NCI-H146 treated with DMSO at 0.1 percent for 48 hours (cell line): Measurements from ENCODE around the gene PPDPF.
A peak's percentile ranks its signal among the peaks of the same experiment; 100 is the strongest.

Experiments used
- DNase-seq: peaks from one replicate; lab custom pipeline; 2025; ENCODE audit not compliant: unreplicated experiment; lab: John Stamatoyannopoulos, UW

Gene PPDPF

GRCh38 chr20:63487116-63487764, 33.3 kb upstream of the PPDPF start:
- DNase-seq, result no peak

- DNase-seq, result no peak
These were observed 32.8 kb upstream of the PPDPF start for GRCh38 chr20:63487781-63488241.

GRCh38 chr20:63488315-63489251, 32.0 kb upstream of the PPDPF start:
- DNase-seq, result no peak

- no peak for DNase-seq
These were observed 30.1 kb upstream of the PPDPF start for GRCh38 chr20:63490416-63490815.

- DNase-seq, result no peak
These were observed 29.5 kb upstream of the PPDPF start for GRCh38 chr20:63491078-63491477.

- DNase-seq, result no peak
These were observed 28.8 kb upstream of the PPDPF start for GRCh38 chr20:63491635-63492230.

GRCh38 chr20:63492518-63492917, 28.0 kb upstream of the PPDPF start:
- DNase-seq, result no peak

- no peak for DNase-seq
These were observed 27.6 kb upstream of the PPDPF start for GRCh38 chr20:63492982-63493381.

- no peak for DNase-seq
These were observed 27.0 kb upstream of the PPDPF start for GRCh38 chr20:63493563-63494020.

GRCh38 chr20:63494084-63494419, 26.5 kb upstream of the PPDPF start:
- DNase-seq, result no peak

- DNase-seq, result no peak
These were observed 26.0 kb upstream of the PPDPF start for GRCh38 chr20:63494420-63495166.

- no peak for DNase-seq
These were observed 25.3 kb upstream of the PPDPF start for GRCh38 chr20:63495167-63495720.

GRCh38 chr20:63495741-63496595, 24.6 kb upstream of the PPDPF start:
- DNase-seq, result no peak

GRCh38 chr20:63496596-63497120, 23.9 kb upstream of the PPDPF start:
- DNase-seq, result no peak

GRCh38 chr20:63497138-63497945, 23.2 kb upstream of the PPDPF start:
- DNase-seq, result no peak

GRCh38 chr20:63497946-63498935, 22.3 kb upstream of the PPDPF start:
- peak; percentile 37 for DNase-seq

- DNase-seq, result no peak
These were observed 21.6 kb upstream of the PPDPF start, which contains the start of gene EEF1A2 for GRCh38 chr20:63498960-63499337. Gene EEF1A2, minus strand, starts transcription at chr20:63499083. Its CDS starts 1,320 bp downstream, at chr20:63497763.
